ENCODE results near the gene PGLYRP4.

- TF ChIP-seq FOXM1 (IDR thresholded peaks at IDR 0.05; ENCODE audit: borderline replicate concordance) = no peak
- TF ChIP-seq CTBP1 (IDR thresholded peaks at IDR 0.05; ENCODE audit: borderline replicate concordance) = no peak
- TF ChIP-seq PKNOX1 (IDR thresholded peaks at IDR 0.05) = no peak
- TF ChIP-seq TARDBP (IDR thresholded peaks at IDR 0.05) = no peak
- TF ChIP-seq NFRKB (IDR thresholded peaks at IDR 0.05) = no peak
- no peak for TF ChIP-seq BHLHE40 (IDR thresholded peaks at IDR 0.05; ENCODE audit: borderline replicate concordance)
- no peak for TF ChIP-seq L3MBTL2 (conservative IDR thresholded peaks at IDR 0.05)
Observed at GRCh38 chr1:153379591-153379990, 30.9 kb upstream of the PGLYRP4 start.
